Kidney epithelial cell (primary cell): ENCODE results near the gene PYGM. TPM values are rescaled to one million over a fixed set of nuclear protein-coding genes. Genes with fewer than 3 reads are reported as not detected.
A peak's percentile ranks its signal among the peaks of the same experiment; 100 is the strongest.

Source experiments
- DNase-seq: peaks from one replicate; pipeline ENCODE4 v3.0.0-alpha.2; 2010; ENCODE audit warnings: low read depth
- H3K27me3 ChIP-seq: 2 replicates; pipeline ENCODE4 v1.6.0; 2011; ENCODE audit warnings: low read length; ENCODE audit not compliant: control insufficient read depth, insufficient read depth
- H3K36me3 ChIP-seq: 2 replicates; pipeline ENCODE4 v1.5.1; 2011; ENCODE audit warnings: low read length; ENCODE audit not compliant: control insufficient read depth, insufficient read depth
- H3K4me3 ChIP-seq: 2 replicates; pipeline ENCODE4 v1.5.1; 2011; ENCODE audit warnings: low read depth, mild to moderate bottlenecking, control low read depth, low read length
- total RNA-seq: library from RNA; depleted of rRNA; stranded (reverse); fragments of >200 nt; gene quantifications from 2 replicates; pipeline ENCODE4 v1.2.3, GENCODE V29; 2015
- TF ChIP-seq, protein P1 (sequence below): IDR thresholded peaks from 2 replicates; pipeline ENCODE4 v1.5.1; 2011; ENCODE audit warnings: mild to moderate bottlenecking, moderate library complexity, low read length, control low read depth, inconsistent platforms; ENCODE audit not compliant: insufficient read depth, poor library complexity, severe bottlenecking

PYGM gene
- total RNA-seq, 1 donor from 2014 or later: 0.17 TPM

GRCh38 chr11:64743591-64744543, 15.9 kb downstream of the PYGM start, which contains the start of gene RASGRP2:
RASGRP2 (minus strand) TSS chr11:64744142; CDS start chr11:64742866, 1,276 bp downstream.
- Histone ChIP-seq H3K4me3 (no peak within 1 kb of the TSS), H3K27me3 (peaks cover 79% of the 10 kb centered on the region), H3K36me3 (no peaks in the 10 kb centered on the region)
- DNase-seq: no peak
- TF ChIP-seq, protein P1, sequence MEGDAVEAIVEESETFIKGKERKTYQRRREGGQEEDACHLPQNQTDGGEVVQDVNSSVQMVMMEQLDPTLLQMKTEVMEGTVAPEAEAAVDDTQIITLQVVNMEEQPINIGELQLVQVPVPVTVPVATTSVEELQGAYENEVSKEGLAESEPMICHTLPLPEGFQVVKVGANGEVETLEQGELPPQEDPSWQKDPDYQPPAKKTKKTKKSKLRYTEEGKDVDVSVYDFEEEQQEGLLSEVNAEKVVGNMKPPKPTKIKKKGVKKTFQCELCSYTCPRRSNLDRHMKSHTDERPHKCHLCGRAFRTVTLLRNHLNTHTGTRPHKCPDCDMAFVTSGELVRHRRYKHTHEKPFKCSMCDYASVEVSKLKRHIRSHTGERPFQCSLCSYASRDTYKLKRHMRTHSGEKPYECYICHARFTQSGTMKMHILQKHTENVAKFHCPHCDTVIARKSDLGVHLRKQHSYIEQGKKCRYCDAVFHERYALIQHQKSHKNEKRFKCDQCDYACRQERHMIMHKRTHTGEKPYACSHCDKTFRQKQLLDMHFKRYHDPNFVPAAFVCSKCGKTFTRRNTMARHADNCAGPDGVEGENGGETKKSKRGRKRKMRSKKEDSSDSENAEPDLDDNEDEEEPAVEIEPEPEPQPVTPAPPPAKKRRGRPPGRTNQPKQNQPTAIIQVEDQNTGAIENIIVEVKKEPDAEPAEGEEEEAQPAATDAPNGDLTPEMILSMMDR: peak; percentile 78

- H3K27me3 ChIP-seq: peaks cover 79% of the 10 kb centered on the region
- H3K36me3 ChIP-seq: no peaks in the 10 kb centered on the region
- peak overlapping the region; percentile 14 for H3K4me3 ChIP-seq
- no peak for DNase-seq
- TF ChIP-seq, protein P1: peak; percentile 68
These were observed 16.7 kb downstream of the PYGM start for GRCh38 chr11:64742889-64743590.

- TF ChIP-seq, protein P1: no peak
- no peak for DNase-seq
- no peaks in the 10 kb centered on the region for H3K36me3 ChIP-seq
- H3K27me3 ChIP-seq: peaks cover 79% of the 10 kb centered on the region
- H3K4me3 ChIP-seq: peak overlapping the region; percentile 14
These were observed 17.5 kb downstream of the PYGM start for GRCh38 chr11:64742087-64742888.

DNA sequence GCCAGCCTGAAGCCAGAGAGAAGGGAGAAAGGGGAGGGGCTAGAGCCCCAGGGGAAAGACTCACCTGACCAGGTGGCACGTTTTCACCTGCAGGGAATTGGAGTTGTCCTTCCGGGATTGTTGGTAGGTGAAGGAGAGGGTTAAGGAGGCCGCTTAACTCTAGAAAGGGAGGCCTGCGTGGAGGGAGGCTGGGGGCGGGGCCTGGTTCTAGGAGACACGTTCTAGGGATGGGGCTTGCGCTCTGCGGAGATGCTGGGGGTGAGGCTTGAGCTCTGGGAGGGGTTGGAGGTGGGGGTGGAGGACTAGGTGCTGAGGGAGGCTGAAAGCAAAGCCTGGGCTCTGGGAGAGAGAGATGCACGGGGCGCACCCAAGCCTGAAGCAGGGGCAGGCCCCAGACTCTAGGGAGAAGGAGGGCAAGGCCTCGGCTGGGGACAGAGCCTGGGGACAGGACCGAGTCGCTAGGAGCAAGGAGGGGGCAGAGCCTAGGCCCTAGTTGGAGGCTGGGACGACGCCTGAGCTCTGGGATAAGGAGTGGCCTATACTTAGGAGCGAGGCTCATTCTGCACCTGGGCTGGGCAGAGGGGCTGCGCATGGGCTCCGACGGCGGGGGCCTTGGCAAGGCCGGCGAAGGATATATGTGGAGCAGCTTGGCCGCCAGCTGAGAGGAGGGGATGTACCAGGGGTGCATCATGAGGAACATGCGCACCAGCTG, 18.2 kb downstream of the PYGM start:
- peaks cover 80% of the 10 kb centered on the region for H3K27me3 ChIP-seq
- TF ChIP-seq, protein P1: no peak
- H3K36me3 ChIP-seq: no peaks in the 10 kb centered on the region
- no peak overlapping the region for H3K4me3 ChIP-seq
- DNase-seq: no peak

- TF ChIP-seq, protein P1: no peak
- no peak overlapping the region for H3K4me3 ChIP-seq
- peaks cover 78% of the 10 kb centered on the region for H3K27me3 ChIP-seq
- no peak for DNase-seq
- no peaks in the 10 kb centered on the region for H3K36me3 ChIP-seq
These were observed 19.9 kb downstream of the PYGM start for GRCh38 chr11:64739871-64740270.
